ENCODE data around the gene UBE2J1.
"Not testable (repeated sequence)": the region's sequence is repeated elsewhere in the genome, so short reads cannot be mapped to it uniquely, and the experiment has no call there.

The UBE2J1 gene

DNA sequence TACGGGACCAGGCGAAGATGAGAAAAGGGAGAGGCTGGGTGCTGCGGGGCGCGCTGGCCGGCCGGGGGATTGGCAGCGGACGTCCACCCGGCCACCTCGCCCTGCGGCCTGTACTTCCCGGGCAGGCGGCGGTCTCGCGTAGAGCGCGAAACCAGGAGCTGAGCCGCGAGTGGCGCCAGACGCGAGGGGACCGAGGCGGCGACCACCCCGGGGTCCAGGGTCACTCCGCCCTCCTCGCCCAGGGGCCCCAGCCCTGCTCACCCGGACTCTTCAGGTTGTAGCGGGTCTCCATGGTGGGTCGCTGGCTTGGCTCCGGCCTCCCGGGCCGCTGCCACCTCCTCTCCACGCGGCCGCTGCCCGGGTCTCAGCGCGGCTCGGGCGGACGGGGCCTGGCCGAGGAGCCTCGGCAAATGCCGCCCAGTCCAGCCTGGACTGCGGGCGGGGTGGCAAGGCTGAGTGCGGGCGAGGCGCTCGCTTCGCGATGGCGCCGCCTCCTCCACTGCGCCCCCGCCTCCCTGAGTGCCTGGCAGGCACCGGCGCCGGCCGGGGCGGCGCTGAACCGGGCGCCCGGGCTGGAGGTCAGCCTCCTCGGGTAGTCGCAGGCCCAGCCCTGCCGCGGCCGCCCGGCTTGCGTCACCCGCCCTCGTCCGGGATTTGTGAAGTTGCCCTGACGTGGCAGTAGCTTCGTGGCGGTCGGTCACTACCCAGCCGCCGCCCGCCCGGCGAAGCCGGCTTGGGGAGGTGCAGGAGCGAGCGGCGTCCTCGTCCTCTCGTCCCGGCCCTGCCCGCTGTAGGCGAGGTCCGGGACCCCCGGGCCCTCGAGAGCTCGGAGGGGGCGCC is at the start of gene UBE2J1:
UBE2J1 (minus strand) TSS at position 445 of the 840 bp plus-strand sequence; CDS start at position 292, 153 bp downstream.
- DNase-seq (ENCODE audit: low read depth in 1 of 2, low spot score in 1 of 2) = peak; percentile 48 to 49

- no peak for DNase-seq (ENCODE audit: low read depth in 1 of 2, low spot score in 1 of 2)
Measured at GRCh38 chr6:89400912-89401399, 48.4 kb upstream of the UBE2J1 start.

- DNase-seq (ENCODE audit: low read depth in 1 of 2, low spot score in 1 of 2) = no peak
Measured at GRCh38 chr6:89400050-89400449, 47.5 kb upstream of the UBE2J1 start.

DNA sequence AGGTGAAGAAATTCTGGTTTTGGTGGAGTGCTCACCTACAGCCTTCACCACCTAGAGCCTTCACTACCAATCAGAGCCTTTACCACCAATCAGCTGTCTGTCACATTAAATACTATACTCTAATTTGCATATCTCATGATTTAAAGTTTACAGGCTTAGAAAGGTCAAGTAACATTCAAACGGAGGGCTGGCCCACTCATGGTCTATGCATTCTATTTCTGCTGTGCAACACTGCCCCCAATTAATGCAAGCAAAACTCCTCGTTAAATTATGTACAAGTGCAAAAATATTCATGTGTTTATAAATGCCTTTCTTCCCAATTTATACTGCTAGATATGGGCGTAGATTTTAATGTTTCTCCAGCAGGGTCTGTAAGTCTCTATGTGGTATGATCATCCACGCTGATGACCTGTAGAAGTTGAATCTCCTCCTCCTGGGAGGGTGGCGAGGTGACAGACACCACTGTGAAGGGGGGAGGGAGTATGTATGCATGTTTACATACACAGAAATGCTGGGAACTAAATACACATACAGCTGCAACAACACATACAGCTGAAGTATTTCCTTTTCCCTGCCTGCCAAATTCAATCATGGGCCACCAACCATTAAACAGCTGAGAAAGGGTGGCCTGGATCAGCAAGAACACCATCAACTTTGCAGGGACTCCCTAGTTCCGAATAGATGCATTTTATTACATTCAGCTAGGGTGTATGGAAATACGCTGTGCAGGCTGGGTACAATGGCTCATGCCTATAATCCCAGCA is 46.4 kb upstream of the UBE2J1 start:
- no peak for DNase-seq (ENCODE audit: low read depth in 1 of 2, low spot score in 1 of 2)

GRCh38 chr6:89397884-89398283 is 45.4 kb upstream of the UBE2J1 start:
- not testable (repeated sequence) for DNase-seq (ENCODE audit: low read depth in 1 of 2, low spot score in 1 of 2)

GRCh38 chr6:89393659-89394058 is 41.1 kb upstream of the UBE2J1 start:
- DNase-seq (ENCODE audit: low read depth in 1 of 2, low spot score in 1 of 2) = no peak

DNA sequence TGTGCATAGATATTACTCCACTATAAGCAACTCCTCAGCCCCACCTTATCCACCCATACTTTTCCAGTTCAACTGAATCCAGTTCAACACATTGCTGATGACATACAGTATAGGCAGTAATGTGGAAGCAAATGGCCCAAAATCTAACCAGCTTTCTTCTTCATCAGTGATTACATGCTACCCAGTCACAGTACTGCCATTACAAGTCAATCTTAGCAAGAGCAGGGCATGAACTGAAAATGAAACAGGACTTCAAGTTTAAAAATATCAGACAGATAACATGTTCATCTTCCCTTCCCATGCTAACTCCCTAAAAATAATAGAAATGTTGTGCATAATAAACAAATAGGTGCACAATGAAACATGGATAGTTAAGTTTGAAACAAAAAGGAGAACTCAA is 40.3 kb upstream of the UBE2J1 start:
- no peak for DNase-seq (ENCODE audit: low read depth in 1 of 2, low spot score in 1 of 2)

DNA sequence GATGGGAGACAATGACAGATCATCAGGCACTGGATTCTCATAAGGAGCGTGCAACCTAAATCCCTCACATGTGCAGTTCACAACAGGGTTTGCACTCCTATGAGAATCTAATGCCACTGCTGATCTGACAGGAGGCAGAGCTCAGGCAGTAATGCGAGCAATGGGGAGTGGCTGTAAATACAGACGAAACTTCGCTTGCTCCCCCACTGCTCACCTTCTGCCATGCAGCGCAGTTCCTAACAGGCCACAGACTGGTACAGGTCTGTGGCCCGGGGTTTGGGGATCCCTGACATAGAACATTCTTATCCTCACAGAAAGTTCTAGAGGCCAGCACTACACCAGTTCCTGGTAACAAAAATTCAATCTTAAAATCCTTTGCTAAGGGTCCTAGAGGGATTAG is 36.3 kb upstream of the UBE2J1 start:
- DNase-seq (ENCODE audit: low read depth in 1 of 2, low spot score in 1 of 2) = no peak

DNA sequence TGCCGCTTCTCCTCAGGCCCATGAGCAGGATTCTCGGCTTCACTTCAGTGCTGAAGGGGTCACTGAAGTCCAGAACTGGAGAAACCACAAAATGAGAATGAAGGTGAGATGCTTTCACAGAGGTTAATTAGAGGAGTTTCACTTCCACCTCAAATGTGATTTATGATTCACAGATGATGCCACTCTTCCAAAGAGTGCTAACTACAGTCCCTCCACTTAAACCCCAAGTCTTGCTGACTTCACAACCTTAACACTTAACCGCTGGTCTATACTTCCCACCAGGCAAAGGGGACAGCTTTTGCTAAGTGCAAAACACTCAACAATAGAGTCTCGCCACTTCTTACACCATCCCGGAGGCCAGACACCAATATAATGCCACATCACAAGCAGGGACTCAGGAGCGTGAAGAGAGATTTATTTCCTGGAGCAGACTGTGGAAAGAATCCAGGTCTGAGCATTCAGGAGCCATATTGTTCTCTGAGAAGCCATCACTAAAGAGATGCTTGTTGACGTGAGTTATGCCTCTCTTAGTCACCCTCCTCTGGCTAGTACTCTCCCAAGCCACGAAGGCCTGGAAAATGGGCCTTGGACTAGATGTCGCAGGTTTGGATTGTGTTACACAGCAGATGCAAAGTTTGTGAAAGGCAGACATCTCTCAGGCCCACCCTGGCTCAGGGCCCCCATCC is 35.1 kb upstream of the UBE2J1 start:
- DNase-seq (ENCODE audit: low read depth in 1 of 2, low spot score in 1 of 2) = no peak

GRCh38 chr6:89386917-89387491 is 34.5 kb upstream of the UBE2J1 start:
- no peak for DNase-seq (ENCODE audit: low read depth in 1 of 2, low spot score in 1 of 2)

- no peak for DNase-seq (ENCODE audit: low read depth in 1 of 2, low spot score in 1 of 2)
Measured at GRCh38 chr6:89385846-89386245, 33.3 kb upstream of the UBE2J1 start.

DNA sequence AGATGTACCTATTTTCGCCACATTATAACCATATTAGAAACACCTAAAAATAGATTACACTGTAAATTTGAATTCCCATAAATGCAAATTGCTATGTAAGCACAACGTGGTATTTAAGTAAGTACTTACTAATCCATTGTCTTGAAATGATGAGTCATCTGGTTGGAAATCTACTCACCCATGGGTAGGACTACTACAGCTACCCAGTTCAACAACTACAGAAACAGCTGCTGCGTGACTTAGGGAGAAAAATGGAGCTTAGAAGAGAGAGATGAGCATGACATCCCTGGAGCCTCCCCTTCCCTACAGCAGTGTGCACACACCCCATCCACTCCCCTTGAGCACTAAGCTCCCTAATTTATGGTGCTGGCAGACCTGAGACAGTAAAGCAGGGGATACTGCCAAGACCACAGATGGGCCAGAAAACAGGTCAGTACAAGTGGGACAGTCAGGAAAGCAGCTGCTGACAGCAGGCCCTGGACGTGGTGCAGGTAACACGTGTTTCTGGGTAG is 32.7 kb upstream of the UBE2J1 start:
- no peak for DNase-seq (ENCODE audit: low read depth in 1 of 2, low spot score in 1 of 2)

- no peak for DNase-seq (ENCODE audit: low read depth in 1 of 2, low spot score in 1 of 2)
Measured at GRCh38 chr6:89381031-89381430, 28.5 kb upstream of the UBE2J1 start.

- no peak for DNase-seq (ENCODE audit: low read depth in 1 of 2, low spot score in 1 of 2)
Measured at GRCh38 chr6:89379281-89379680, 26.8 kb upstream of the UBE2J1 start.

- no peak for DNase-seq (ENCODE audit: low read depth in 1 of 2, low spot score in 1 of 2)
Measured at GRCh38 chr6:89378628-89379027, 26.1 kb upstream of the UBE2J1 start.

DNA sequence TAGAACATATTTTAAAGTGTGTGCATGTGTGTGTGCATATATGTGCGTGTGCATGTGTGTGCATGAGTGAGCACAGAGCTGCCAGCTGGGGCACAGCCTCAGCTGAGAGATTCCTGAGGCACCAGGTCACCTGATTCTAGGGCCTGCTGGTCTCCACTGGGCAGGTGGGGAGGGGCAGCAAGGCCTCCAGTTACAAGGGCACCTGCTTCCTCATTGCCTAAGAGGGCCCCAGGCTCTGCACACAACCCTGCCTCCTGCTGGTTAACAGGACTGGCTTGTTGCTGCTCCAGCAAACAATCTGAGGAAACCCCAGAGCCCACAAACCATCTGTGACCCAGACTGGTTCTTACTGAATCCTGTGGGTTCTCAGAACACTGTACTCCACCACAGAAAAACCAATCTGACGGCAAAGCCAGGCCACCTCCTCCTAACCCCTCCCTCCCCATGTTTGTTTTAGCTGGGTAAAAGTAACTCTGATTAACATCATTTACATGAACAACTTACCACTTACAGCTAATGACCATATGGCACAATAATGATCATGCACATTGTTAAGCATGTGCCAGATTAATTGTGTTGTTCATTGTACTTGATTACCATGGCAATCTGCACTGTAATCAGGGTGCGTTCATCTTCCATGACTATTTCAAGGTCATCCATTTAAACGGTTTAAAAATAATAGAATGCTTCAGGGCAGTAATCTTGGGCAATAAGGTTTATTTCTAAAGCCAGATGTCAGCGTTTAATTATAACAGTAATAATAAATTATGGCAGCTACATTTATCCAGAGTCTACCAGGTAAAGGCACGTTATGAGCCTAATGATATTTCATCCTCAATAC is 23.1 kb upstream of the UBE2J1 start:
- peak in 1 of 2 donors; percentile 21 for DNase-seq (ENCODE audit: low read depth in 1 of 2, low spot score in 1 of 2)

- no peak for DNase-seq (ENCODE audit: low read depth in 1 of 2, low spot score in 1 of 2)
Measured at GRCh38 chr6:89372506-89372901, 20.0 kb upstream of the UBE2J1 start.

DNA sequence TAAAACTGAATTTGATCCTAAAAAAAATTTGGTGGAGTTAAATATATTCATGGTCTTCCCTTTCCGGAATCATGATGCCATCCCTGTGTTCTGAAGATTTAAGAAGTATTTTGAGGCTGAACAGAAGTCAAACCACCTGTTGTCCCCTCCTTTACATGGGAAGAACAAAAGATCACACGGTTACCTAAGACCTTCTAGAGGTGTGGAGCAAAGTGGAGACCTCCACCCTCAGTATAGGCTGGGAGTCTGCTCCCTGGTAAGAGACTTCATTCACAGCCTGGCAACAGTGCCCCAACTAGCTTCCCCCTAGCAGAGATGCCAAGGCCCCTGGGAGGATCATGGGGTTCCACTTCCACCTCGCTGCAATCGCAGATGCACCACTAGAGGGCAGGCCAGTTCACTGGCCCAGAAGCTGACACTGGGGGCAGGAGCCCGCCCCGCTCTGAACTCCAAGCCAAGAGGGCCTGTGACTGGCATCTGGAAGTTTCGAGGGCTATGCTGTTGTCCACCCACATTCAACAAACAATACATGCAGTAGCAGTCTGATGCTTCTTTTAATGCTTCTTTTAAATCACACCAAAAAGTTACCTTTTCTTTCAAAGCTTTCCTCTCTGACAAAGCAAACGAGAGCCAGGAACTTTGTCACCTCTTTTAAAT is 19.5 kb upstream of the UBE2J1 start:
- DNase-seq (ENCODE audit: low read depth in 1 of 2, low spot score in 1 of 2) = peak; percentile 58 to 69

DNA sequence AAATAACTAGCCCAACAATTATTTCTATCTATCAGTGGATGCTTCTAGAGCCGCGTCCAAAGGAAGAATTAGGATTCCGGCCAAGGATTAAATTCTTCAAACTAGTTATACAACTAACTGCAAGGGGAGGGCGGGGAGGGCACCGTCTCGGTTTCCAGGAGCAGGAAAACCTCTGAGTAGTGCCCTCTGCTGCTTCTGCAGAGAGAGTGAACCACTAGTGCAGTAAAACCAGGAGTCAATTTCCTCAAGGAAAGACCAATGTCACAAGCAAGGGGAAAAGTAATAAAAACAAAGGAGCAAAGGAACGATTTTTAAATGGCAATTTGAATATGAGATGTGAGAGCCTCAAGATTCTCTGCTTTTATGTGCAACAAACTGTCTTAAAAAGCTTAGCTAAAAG is 16.5 kb upstream of the UBE2J1 start:
- no peak for DNase-seq (ENCODE audit: low read depth in 1 of 2, low spot score in 1 of 2)

DNA sequence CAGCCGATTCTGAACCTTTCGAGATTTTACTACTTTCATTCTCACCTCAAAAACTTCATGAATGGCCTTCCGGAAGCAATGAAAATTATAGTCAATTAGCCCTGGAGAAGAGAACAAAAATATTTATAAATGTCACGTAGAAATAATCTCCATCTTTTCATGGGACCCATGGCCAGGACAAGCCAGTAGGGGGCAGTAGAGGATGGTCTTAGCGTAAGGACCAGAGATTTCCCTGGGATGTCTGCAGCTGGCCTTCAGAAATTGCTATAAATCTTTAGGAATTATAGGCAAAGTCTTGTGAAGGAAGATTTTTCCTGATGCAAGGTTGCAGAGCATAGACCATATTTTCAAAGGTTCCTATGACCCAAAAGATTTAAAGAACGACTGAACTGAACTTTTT is 15.6 kb upstream of the UBE2J1 start:
- peak in 1 of 2 donors; percentile 47 for DNase-seq (ENCODE audit: low read depth in 1 of 2, low spot score in 1 of 2)
